ENCODE measurements around the gene SSBP1.

The SSBP1 gene

DNA sequence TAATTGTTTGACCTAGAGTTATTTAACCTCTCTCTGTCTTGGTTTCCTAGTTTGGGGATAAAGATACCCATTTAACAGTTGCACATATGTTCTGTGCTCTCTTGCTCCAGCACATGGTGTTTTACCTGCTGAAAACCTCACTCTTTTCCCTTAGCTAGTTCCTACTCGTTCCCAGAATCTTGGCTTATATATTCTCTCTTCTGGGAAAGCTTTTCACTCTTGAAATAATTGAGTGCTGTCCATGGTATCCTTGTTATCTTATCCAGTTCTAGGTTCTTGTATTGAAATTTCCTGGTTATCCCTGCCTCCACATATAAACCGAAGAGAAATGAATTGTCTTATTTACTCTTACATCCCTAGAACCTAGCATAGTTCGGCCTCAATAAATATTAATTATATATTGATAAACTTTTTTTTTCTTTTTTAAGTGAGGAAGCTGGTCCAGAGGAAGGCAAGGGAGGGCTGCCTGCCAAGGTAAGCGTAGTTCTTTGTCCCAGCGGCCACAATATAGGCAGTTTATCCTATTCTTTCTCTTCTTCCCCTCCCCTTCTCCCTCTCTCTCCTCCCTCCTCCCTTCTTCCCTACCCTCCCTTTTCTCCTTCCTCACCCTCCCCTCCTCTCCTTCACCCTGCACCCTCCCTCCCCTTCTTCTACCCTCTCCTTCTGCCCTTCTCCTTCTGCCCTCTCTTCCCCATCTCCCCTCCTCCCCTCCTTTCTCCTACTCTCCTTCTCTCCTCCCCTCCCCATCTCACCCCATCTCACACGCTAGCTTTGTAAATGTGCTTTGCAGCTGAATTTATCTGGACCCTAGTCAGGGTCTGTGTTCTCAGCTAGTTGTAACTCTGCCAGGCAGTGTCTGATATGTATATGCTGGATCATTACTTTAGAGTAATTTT lies 22.1 kb upstream of the SSBP1 start:
- TF ChIP-seq, protein P1, sequence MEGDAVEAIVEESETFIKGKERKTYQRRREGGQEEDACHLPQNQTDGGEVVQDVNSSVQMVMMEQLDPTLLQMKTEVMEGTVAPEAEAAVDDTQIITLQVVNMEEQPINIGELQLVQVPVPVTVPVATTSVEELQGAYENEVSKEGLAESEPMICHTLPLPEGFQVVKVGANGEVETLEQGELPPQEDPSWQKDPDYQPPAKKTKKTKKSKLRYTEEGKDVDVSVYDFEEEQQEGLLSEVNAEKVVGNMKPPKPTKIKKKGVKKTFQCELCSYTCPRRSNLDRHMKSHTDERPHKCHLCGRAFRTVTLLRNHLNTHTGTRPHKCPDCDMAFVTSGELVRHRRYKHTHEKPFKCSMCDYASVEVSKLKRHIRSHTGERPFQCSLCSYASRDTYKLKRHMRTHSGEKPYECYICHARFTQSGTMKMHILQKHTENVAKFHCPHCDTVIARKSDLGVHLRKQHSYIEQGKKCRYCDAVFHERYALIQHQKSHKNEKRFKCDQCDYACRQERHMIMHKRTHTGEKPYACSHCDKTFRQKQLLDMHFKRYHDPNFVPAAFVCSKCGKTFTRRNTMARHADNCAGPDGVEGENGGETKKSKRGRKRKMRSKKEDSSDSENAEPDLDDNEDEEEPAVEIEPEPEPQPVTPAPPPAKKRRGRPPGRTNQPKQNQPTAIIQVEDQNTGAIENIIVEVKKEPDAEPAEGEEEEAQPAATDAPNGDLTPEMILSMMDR (IDR thresholded peaks at IDR 0.05; ENCODE audit: low read depth, low read length), result no peak
- H3K4me3 ChIP-seq (replicated peaks in 1 of 2; ENCODE audit: low read depth in 2 of 2, low read length in 2 of 2), result no peak overlapping the region
- DNase-seq (ENCODE audit: low read depth in 2 of 2), result no peak

- no peak for DNase-seq (ENCODE audit: low read depth in 2 of 2)
- TF ChIP-seq, protein P1 (IDR thresholded peaks at IDR 0.05; ENCODE audit: low read depth, low read length), result no peak
- H3K4me3 ChIP-seq (replicated peaks in 1 of 2; ENCODE audit: low read depth in 2 of 2, low read length in 2 of 2), result no peak overlapping the region
These were observed 20.7 kb upstream of the SSBP1 start for GRCh38 chr7:141717450-141717849.

GRCh38 chr7:141722529-141722928 lies 15.6 kb upstream of the SSBP1 start:
- TF ChIP-seq, protein P1 (IDR thresholded peaks at IDR 0.05; ENCODE audit: low read depth, low read length), result no peak
- no peak for DNase-seq (ENCODE audit: low read depth in 2 of 2)
- H3K4me3 ChIP-seq (replicated peaks in 1 of 2; ENCODE audit: low read depth in 2 of 2, low read length in 2 of 2), result no peak overlapping the region

GRCh38 chr7:141729020-141729419 lies 9.1 kb upstream of the SSBP1 start:
- H3K4me3 ChIP-seq (replicated peaks in 1 of 2; ENCODE audit: low read depth in 2 of 2, low read length in 2 of 2), result no peak overlapping the region
- TF ChIP-seq, protein P1 (IDR thresholded peaks at IDR 0.05; ENCODE audit: low read depth, low read length), result no peak
- no peak for DNase-seq (ENCODE audit: low read depth in 2 of 2)

- TF ChIP-seq, protein P1 (IDR thresholded peaks at IDR 0.05; ENCODE audit: low read depth, low read length), result no peak
- DNase-seq (ENCODE audit: low read depth in 2 of 2), result peak in 1 of 2 donors; percentile 7
- H3K4me3 ChIP-seq (replicated peaks in 1 of 2; ENCODE audit: low read depth in 2 of 2, low read length in 2 of 2), result no peak overlapping the region
These were observed 6.5 kb upstream of the SSBP1 start for GRCh38 chr7:141731476-141732149.

DNA sequence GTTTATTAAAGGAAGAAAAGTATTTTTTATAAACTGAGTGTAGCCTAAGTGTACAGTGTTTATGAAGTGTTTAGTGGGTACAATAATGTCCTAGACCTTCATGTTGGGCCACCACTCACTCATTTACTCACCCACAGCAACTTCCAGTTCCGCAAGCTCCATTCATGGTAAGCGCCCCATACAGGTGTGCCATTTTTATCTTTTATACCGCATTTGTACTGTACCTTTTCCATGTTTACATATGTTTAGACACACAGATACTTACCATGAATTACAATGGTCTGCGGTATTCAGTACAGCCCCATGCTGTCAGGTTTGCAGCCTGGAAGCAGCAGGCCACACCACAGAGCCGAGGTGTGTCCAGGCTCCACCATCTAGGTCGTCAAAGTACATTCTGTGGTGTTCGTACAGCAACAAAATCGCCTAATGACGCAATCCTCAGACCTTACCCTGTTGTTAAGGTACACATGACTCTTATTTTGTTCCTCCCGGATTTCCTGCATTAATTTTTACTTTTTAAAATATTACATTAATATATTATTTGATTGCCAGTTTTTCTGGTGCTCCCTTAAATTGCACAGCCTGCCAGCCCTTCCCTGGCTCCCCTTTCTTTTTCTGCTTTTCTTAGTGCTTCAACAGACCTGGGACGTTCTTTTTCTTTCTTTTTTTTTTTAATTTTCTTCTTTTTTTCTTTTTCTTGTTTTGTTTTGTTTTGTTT lies 881 bp upstream of the SSBP1 start:
- TF ChIP-seq, protein P1 (IDR thresholded peaks at IDR 0.05; ENCODE audit: low read depth, low read length), result no peak
- H3K4me3 ChIP-seq (replicated peaks in 1 of 2; ENCODE audit: low read depth in 2 of 2, low read length in 2 of 2), result peak overlapping the region; percentile 89 to 96
- DNase-seq (ENCODE audit: low read depth in 2 of 2), result peak; percentile 8 to 19
